ENCODE measurements around the gene ZFAND6.
"Not testable (repeated sequence)": the region's sequence is repeated elsewhere in the genome, so short reads cannot be mapped to it uniquely, and the experiment has no call there.

ZFAND6 gene

DNA sequence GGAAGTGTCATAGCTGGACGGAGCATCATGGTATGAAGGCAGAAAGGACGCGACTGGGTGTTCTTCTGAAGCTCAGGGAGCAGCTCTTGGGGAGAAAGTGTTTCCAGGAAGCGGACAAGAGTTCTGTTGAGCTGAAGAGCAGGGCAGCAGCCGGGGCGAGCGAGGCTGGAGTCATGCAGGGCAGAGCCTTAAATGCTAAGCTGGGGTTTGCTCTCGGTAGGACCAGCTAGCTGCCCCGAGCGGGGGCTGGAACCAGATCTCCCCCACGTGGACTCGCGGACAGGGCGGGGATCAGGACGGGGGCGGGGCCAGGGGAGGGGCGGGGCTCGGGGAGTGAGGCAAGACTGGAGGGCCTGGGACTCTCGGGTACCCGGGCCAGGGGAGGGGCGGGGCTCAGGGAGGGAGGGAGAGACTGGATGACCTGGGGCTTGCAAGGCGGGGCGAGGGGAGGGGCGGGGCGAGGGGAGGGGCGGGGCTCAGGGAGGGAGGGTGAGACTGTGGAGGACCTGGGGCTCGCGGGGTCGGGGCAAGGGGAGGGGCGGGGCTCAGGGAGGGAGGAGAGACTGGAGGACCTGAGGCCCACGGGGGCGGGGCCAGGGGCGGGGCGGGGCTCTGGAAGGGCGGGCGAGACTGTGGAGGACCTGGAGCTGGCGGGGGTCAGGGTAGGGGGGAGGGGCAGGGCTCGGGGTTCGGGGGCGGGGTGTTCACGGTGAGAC is 92.9 kb downstream of the ZFAND6 start:
- DNase-seq: peak; percentile 84 to 99

GRCh38 chr15:80152896-80153876 is 93.7 kb downstream of the ZFAND6 start, which contains the start of gene FAH:
Gene FAH, plus strand, starts transcription at chr15:80152999. Its CDS starts 56 bp downstream, at chr15:80153055.
- peak in 1 of 2 experiments; percentile 57 for DNase-seq

GRCh38 chr15:80153900-80154299 is 94.4 kb downstream of the ZFAND6 start:
- no peak for DNase-seq

DNA sequence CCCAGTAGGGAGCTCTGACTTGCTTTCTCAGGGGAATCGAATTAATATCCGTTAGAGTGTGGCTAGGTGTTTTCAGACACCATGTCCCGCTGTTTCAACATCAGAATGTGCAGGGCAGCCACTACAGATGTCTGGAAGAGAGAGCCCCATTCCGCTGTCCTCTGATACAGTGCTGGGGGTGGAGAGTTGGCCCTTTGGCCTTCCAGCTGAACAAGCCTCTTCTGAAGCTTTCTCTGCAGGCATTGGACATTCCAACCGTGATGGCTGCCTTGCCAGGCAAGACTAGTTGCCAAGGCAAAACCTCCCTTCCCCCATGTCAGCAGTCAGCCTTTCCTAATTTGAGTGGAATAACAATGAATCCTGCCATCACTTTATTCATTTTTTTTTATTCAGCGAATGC is 94.9 kb downstream of the ZFAND6 start:
- no peak for DNase-seq

DNA sequence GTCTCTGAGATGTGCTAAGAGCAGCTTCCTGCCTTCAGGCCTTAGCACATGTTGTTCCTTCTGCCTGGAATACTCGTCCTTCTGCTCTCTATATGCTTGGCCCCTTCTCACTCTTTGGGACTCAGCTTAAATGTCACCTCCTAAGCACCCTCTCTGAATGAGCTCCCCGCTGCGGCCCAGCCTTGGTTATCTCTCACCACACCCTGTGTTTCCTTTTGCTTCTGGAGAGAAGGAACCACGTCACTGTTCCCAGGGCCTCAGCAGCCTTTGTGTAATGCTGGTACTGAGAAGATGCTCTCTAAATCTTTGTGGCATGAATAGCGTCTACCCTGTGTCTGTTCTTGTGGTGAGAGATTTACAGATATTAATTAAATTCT is 95.5 kb downstream of the ZFAND6 start:
- DNase-seq: no peak

DNA sequence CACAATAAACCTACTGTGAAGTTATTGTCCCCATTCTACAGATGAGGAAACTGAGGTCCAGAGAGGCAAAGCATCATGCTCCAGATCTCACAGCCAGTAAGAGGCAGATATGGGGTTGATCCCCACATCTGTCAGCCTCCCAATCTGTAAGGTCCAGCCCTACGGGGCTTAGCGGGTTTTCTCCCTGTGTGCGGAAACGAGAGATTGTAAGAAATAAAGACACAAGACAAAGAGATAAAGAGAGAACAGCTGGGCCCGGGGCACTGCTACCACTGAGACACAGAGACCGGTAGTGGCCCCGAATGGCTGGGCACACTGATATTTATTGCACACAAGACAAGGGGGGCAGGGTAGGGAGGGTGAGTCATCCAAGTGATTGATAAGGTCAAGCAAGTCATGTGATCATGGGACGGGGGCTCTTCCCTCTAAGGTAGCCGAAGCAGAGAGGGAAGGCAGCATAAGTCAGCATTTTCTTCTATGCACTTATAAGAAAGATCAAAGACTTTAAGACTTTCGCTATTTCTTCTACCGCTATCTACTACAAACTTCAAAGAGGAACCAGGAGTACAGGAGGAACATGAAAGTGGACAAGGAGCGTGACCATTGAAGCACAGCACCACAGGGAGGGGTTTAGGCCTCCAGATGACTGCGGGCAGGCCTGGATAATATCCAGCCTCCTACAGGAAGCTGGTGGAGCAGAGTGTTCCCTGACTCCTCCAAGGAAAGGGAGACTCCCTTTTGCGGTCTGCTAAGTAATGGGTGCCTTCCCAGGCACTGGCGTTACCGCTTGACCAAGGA is 96.1 kb downstream of the ZFAND6 start:
- DNase-seq: not testable (repeated sequence)

GRCh38 chr15:80156176-80156720 is 96.8 kb downstream of the ZFAND6 start:
- DNase-seq: no peak

DNA sequence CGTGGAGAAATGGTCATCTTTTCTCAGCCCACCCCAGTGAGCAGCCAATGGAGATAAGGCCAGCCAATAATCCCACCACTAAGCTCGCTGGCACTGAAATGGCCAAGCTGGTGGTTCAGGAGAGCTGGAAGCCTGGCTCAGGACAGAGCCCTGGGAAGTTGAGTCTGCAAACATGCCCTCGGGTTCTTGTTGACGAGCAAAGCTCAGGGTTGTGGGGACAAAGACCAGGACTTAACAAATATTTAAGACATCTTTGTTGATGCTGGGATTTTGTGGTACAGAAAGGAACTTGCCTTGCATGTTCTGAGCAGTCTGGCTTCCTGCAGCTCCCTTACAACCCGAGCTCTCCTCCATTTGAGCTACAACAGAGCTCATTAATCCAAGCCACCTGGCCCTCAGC is 97.7 kb downstream of the ZFAND6 start:
- no peak for DNase-seq

- DNase-seq: no peak
These were observed 99.8 kb downstream of the ZFAND6 start for GRCh38 chr15:80159301-80159700.

GRCh38 chr15:80159811-80160569 is 100.5 kb downstream of the ZFAND6 start:
- no peak for DNase-seq

GRCh38 chr15:80160570-80161156 is 101.2 kb downstream of the ZFAND6 start:
- no peak for DNase-seq

GRCh38 chr15:80161468-80162016 is 102.1 kb downstream of the ZFAND6 start:
- no peak for DNase-seq

GRCh38 chr15:80162059-80162554 is 102.6 kb downstream of the ZFAND6 start:
- no peak for DNase-seq

DNA sequence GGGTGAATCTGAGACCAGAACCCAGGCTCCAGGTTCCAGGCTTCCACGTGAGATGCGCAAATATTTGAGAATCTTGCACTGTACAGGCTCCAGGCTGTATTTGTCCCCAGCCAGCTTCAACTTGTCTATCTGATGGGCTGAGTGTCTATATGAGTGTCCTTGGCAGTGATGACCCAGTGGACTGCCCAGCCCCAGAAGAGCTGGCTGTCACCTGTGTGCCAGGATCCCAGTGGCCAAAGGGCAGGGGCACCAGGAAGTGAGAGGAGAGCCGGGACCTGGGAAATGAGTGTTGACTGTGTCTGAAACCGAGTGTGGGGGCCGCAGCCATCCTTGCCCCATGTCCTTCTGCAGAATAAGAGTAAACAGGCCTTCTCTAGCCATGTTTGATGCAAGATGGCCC is 103.7 kb downstream of the ZFAND6 start:
- DNase-seq: no peak

DNA sequence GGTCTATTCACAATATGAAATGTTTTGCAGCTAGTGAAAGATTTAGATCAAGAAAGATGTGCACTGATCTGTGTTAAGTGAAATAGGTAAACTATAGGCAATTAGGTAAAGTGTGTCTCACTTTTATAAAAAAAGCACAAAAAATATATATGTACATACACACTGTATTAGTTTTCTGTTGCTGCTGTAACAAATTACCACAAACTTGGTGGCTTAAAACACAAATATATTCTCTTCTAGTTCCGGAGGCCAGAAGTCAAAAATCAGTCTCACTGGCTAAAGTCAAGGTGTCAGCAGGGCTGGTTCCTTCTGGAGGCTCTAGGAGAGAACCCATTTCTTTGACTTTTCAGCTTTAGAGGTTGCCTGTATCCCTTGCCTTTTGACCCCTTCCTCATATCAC is 104.4 kb downstream of the ZFAND6 start:
- DNase-seq: no peak

DNA sequence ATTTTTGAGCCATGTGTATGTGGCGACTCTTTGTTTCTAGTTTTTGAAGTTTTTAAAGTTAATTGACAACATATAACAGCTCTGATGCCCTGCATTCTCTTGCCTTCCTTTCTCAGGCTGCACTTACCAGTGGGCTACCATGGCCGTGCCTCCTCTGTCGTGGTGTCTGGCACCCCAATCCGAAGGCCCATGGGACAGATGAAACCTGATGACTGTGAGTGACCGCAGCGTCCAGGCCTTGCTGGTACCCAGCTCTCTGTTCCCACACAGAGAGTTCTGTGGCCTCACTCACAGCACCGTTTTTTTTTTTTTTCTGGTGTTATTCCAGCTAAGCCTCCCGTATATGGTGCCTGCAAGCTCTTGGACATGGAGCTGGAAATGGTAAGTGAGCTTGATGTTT is 108.5 kb downstream of the ZFAND6 start:
- no peak for DNase-seq

DNA sequence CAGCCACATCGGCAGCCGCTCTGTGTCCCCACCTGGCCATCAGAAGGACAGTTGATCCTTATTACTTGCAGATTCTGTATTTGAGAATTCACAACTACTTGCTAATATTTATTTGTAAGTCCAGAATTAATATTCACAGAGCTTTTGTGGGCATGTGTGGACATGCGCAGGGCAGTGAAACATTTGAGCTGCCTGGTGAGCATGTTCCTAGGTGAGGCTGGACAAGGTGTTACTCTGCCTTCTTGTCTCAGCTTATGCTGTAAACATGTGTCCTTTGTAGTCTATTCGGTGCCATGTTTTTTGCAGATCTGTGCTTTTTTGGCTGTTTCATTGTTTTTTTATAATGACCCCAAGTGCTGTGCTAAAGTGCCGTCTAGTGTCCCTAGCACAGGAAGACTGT is 108.9 kb downstream of the ZFAND6 start:
- no peak for DNase-seq

GRCh38 chr15:80169768-80170357 is 110.4 kb downstream of the ZFAND6 start:
- DNase-seq: no peak

- DNase-seq: no peak
These were observed 111.1 kb downstream of the ZFAND6 start for GRCh38 chr15:80170596-80170995.

DNA sequence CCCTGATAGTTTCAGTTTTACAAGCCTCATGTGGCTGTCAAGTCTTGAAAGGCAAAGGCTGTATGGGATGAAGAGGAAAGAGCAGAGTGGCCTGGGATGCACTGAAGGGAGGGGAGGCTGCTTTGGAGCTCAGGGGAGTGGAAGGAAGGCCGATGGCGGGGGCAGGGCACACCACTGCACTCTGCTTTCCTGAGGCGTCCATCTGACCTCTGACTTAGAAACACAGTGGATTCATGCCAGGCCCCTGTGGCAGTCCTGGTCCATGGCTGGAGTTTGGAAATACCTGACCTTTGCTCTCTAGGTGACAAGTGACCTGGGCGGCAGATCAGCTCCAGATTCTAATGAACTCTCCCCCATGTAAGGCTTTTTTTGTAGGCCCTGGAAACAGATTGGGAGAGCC is 112.3 kb downstream of the ZFAND6 start:
- no peak for DNase-seq

GRCh38 chr15:80172401-80172800 is 112.9 kb downstream of the ZFAND6 start:
- no peak for DNase-seq

All from NCI-H526 (cell line).